ENCODE results near the gene MYOD1. TPM values are rescaled to one million over a fixed set of nuclear protein-coding genes. Genes with fewer than 3 reads are reported as not detected.

Gene MYOD1
- total RNA-seq, 1 donor from 2014 or later, result not detected

DNA sequence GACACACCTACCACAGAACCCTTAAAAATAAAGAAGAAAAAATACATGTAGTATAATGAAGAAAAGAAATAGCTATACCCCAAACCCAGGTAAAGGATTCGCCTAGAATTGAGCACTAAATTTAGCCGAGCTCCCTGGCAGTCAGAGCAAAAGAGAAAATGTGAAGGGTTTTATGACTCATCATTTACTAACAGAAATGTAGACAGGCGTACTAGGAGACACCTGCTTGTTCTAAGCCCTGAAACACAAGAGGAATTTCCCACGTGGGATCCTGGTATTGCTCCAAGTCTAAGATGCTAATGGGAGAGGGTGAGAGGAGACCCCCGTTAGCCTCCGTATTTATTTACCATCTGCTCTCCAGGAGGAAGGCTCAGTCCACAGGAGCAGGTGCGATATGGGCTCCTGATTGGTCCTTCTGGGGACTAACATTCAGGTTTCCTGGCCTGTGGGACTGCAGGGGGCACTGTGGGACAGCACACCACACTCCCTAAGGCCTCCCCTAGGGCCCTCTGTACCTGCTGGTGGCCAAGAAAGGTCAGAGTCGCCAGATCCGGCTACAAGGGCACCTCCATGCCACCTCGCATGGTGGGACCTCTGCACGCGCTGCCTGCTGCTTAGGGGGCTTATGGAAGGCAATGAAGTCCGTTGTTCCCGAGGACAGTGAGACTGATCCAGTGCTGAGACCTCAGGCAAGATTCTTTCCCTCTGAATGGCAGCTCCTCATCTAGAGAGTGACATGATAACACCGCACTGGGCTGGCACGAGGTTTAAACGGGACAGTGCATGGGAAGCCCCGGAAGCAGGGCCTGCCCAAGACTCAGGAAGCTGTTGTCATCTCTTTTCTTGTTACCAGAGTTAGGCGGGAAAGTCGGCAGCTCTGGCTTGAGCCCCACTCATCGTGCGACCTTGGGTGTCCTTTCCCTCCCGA, 41.0 kb downstream of the MYOD1 start:
- H3K27ac Mint-ChIP-seq, result no peak overlapping the region
- no peak for DNase-seq (ENCODE audit: low spot score in 2 of 2, unreplicated experiment in 2 of 2)
- peaks cover 13% of the 10 kb centered on the region for H3K9me3 Mint-ChIP-seq

DNA sequence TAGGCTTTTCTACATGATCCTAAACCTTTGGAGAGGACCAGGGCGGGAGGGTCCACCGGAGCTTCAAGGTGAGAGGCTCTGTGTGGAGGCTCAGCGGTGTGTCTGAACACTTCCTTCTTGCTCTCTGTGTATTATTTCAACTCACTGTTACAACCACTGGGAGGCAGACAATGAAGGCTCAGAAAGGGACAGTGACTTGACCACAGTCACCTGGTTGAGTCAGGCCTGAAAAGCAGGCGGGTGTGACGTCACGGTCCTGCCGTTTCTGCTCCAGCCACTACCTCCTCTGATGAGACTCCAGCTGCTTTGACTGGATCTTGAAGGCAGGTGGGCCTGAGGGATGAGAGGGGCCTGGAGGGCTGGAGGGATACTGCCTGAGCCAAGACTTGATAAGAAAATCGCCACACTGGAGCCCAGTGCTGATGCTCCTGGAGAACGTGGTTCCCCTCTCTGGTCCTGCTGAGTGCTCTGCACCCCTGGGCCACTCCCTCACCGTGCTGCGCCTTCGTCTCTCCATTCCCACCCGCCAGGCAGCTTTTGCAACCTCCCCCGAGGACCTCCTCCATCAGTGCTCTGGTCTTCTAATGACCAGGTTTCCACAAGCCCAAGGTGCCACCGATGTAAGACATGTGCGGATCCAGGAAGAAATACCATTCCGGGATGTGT, 43.1 kb downstream of the MYOD1 start:
- no peaks in the 10 kb centered on the region for H3K4me1 Mint-ChIP-seq
- H3K9me3 Mint-ChIP-seq, result peaks cover 13% of the 10 kb centered on the region
- H3K36me3 Mint-ChIP-seq, result no peaks in the 10 kb centered on the region
- DNase-seq (ENCODE audit: low spot score in 2 of 2, unreplicated experiment in 2 of 2), result no peak
- H3K27ac Mint-ChIP-seq, result peak overlapping the region; percentile 23
- TF ChIP-seq, protein P1, sequence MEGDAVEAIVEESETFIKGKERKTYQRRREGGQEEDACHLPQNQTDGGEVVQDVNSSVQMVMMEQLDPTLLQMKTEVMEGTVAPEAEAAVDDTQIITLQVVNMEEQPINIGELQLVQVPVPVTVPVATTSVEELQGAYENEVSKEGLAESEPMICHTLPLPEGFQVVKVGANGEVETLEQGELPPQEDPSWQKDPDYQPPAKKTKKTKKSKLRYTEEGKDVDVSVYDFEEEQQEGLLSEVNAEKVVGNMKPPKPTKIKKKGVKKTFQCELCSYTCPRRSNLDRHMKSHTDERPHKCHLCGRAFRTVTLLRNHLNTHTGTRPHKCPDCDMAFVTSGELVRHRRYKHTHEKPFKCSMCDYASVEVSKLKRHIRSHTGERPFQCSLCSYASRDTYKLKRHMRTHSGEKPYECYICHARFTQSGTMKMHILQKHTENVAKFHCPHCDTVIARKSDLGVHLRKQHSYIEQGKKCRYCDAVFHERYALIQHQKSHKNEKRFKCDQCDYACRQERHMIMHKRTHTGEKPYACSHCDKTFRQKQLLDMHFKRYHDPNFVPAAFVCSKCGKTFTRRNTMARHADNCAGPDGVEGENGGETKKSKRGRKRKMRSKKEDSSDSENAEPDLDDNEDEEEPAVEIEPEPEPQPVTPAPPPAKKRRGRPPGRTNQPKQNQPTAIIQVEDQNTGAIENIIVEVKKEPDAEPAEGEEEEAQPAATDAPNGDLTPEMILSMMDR (IDR thresholded peaks at IDR 0.05; ENCODE audit: unreplicated experiment), result no peak
- no peak overlapping the region for H3K4me3 Mint-ChIP-seq
- H3K27me3 Mint-ChIP-seq (ENCODE audit: low read depth), result peaks cover 25% of the 10 kb centered on the region

More for the DNA sequence above, 41.0 kb downstream of the MYOD1 start:
- H3K27me3 Mint-ChIP-seq (ENCODE audit: low read depth), result peaks cover 45% of the 10 kb centered on the region
- TF ChIP-seq, protein P1 (IDR thresholded peaks at IDR 0.05; ENCODE audit: unreplicated experiment), result no peak
- H3K4me1 Mint-ChIP-seq, result no peaks in the 10 kb centered on the region
- H3K4me3 Mint-ChIP-seq, result no peak overlapping the region
- H3K36me3 Mint-ChIP-seq, result no peaks in the 10 kb centered on the region

DNA sequence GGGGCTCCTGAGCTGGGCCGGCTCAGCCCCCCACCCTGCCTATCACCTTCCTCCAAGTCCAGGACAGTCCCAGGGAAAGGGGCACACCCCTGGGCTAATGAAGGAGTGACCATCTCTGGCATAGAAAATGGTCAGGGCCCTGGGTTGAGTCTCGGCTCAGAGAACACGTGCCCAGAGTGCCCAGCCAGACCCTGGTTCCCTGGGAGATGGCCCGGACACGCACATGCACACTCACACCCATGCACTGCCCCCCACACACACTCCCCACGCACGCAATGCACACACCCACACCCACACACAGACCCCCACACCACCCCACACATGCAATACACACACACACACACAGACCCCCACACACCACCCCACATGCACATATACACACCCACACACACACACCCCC, 43.9 kb downstream of the MYOD1 start:
- Mint-ChIP-seq H3K27ac (no peak overlapping the region), H3K4me1 (no peaks in the 10 kb centered on the region), H3K27me3 (ENCODE audit: low read depth) (peaks cover 20% of the 10 kb centered on the region), H3K36me3 (no peaks in the 10 kb centered on the region), H3K4me3 (no peak overlapping the region), H3K9me3 (peaks cover 10% of the 10 kb centered on the region)
- DNase-seq (ENCODE audit: low spot score in 2 of 2, unreplicated experiment in 2 of 2), result no peak
- TF ChIP-seq, protein P1 (IDR thresholded peaks at IDR 0.05; ENCODE audit: unreplicated experiment), result no peak

DNA sequence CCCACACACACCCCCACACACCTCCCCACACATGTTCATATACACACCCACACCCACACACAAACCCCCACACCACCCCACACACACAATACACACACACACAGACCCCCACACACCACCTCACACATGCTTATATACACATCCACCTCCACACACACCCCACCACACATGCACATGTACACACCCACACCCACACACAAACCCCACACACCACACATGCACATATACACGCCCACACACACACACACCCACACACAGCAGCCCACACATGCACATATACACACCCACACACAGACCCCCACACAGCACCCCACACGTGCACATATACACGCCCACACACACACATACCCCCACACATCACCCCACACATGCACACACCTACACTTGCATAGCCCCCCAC, 44.3 kb downstream of the MYOD1 start:
- no peak overlapping the region for H3K27ac Mint-ChIP-seq
- DNase-seq (ENCODE audit: low spot score in 2 of 2, unreplicated experiment in 2 of 2), result no peak
- TF ChIP-seq, protein P1 (IDR thresholded peaks at IDR 0.05; ENCODE audit: unreplicated experiment), result no peak
- H3K4me3 Mint-ChIP-seq, result no peak overlapping the region
- H3K9me3 Mint-ChIP-seq, result peaks cover 6% of the 10 kb centered on the region
- H3K36me3 Mint-ChIP-seq, result no peaks in the 10 kb centered on the region
- peaks cover 16% of the 10 kb centered on the region for H3K27me3 Mint-ChIP-seq (ENCODE audit: low read depth)
- no peaks in the 10 kb centered on the region for H3K4me1 Mint-ChIP-seq

DNA sequence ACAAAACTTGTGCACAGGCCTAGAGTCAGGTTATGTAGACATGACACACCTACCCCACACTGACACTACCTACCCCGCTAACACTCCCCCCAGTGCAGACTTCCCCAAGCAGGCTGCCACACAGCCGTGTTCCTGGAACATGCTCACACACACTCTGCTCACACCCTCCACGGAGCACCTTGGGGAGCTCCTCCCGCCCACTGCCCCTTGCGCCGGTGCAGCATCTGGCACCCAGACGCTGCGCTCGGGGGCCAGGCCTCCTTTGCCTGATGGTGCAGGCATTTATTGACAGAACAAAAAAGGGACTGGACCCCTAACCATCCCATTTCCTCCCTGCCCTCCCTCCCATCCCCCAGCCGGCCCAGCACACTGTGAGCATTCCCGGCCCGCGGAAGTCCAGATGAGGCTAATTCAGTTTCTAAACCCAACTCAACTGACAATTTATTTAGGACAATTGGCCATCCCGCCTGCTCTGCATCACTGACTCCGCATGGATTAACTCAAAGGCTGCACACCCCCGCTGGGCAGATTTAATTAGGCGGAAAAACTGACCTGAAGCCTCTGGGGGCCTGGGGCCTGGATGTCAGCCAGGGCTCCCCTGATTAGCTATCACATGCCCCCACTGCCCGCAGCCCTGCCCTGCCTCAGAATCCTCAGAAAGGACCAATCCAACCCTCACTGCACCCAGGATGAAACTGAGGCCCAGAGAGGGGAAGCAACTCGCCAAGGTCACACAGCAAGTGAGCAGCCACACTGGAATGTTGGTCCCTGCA, 45.3 kb downstream of the MYOD1 start:
- Mint-ChIP-seq H3K4me1 (no peaks in the 10 kb centered on the region), H3K4me3 (no peak overlapping the region), H3K9me3 (no peaks in the 10 kb centered on the region), H3K27me3 (ENCODE audit: low read depth) (peaks cover 10% of the 10 kb centered on the region), H3K27ac (no peak overlapping the region), H3K36me3 (no peaks in the 10 kb centered on the region)
- no peak for DNase-seq (ENCODE audit: low spot score in 2 of 2, unreplicated experiment in 2 of 2)
- TF ChIP-seq, protein P1 (IDR thresholded peaks at IDR 0.05; ENCODE audit: unreplicated experiment), result no peak
